HG03521 (cell line): ENCODE data around the gene TRIM37.

Experiments
- ATAC-seq: cut with Tn5 transposase; IDR thresholded peaks from one replicate; pipeline ENCODE4 v1.9.1; 2021; ENCODE audit warnings: mild to moderate bottlenecking, moderate library complexity; ENCODE audit not compliant: unreplicated experiment

TRIM37 gene

DNA sequence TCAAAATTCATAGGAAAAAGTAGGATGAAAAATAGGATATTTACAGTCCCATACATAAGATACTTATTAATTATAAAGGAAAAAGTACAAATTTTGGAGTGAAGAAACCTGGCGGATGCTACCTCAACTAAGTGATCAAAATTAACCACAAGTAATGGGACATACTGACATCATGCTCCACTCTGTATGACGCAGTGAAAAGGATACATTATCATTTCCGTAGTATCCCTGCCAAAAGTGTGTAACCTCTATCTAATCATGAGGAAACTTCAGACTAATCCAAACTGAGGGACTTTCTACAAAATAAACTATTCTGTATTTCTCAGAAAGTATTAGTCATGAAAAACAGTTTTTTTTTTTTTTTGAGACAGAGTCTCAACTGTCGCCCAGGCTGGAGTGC, 60.5 kb downstream of the TRIM37 start:
- ATAC-seq, result no peak

DNA sequence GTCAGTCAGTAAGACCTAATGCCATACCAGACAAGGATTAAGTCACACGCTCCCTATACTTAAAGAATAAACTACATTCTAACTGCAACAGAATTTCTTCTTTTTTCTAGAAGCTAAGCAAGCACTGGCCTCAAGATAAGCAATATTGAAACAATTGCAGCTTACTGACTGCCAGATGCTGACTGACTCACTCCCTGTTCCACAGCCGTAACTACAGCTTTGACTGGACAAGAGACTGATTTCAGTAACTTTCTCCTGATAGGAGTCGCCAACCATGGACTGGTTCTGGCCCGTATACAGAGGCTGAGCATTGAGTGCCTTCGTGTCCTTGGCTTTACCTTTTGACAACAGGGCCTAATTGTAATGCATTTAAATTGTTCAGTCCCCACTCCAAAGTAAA, 67.9 kb downstream of the TRIM37 start:
- no peak for ATAC-seq

DNA sequence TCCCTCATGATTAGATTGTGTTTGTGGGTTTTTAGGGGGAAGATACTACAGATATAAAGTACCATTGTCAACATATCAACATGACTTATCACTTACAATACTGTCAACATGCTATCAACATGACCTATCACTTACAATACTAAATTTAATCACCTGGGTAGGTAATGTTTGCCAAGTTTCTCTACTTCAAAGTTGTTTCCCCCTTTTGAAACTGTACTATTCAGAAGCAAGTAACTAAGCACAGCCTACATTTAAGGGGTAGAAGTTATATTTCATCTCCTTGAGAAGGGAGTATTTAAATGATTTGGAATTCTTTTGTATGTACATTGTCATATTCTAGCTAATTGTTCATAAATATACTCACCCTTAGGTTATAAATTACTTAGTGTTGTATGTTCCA, 68.7 kb downstream of the TRIM37 start:
- no peak for ATAC-seq

DNA sequence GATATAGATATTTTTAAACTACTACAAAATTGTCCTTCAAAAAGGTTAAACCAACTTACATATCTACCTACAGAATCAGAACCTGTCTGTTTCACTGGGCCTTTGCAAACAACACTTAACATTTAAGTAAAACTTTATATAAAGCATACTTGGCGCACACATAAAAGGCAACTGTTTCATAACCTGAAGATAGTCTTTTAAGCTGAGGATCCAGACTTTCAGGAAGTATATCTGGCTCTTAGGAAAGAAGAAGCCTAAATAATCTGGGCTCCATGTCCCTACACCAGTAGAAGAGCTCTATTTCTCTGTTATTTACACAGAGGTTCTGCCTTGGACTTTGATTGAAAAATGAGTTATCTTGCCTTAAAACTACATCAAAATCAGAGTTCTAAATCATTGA, 75.9 kb downstream of the TRIM37 start:
- no peak for ATAC-seq

DNA sequence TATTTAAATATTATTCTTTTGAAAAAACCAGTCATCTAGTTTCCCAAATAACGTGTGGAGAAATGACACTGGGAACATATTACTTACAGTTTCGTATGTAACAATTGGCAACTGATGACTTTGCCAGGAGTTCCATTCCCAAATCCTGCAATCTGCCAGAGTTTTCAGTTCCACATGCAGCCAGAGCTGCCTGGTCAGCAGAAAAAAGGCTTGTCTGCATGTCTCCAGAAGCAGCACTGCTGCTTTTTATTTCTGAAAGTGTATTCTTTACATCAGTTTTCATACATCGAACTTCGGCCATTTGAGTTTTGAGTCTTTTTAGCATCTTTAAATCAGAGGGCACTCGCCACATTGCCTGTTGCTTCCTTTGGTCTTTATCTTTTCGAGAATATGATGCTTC, 78.4 kb downstream of the TRIM37 start:
- ATAC-seq, result no peak

DNA sequence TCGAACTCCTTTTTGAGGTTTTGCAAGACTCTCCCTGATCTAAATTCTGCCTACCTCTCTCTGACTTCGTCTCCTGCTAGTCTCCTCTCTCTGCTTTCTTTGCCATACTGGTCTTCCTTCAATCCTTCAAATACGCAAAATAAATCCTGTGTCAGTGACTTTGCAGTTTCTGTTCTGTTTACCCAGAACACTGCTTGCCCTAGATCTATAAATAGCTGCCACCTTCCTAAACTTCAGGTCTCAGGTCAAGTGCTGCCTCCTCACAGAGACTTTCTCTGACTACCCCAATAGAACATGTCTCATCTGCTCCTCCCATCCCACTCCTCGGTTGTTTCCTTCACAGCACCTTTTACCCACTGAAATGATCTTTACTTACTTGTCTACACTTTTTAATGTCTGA, 78.9 kb downstream of the TRIM37 start:
- no peak for ATAC-seq

DNA sequence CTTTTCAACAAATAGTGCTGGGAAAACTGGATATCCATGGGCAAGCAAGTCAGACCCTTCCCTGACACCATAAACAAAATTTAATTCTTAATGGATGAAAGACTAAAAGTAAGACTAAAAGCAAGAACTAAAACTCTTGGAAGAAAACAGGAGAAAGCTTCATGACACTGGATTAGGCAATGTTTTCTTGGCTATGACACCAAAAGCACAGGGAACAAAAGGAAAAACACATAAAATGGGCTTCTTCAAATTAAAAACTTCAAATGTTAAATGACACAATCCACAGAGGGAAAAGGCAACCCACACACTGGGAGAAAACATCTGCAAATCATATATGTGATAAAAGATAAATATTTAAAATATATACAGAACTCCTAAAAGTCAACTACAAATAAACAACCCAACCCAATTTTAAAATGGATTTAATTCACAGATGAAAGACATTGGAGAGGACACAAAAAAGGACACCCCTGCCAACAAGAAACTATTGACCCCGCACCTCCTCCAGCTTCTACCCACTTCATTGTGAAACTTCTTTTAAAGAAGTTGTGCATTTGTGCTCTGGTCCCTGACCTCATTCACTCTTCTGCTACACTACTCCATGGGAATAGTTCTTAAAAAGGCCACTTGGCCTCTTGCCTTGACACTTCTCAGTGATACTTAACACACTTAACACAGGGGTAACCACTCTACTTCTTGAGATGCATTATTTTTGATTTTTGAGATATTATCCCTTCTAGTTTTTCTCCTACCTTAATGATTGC, 80.3 kb downstream of the TRIM37 start:
- no peak for ATAC-seq

DNA sequence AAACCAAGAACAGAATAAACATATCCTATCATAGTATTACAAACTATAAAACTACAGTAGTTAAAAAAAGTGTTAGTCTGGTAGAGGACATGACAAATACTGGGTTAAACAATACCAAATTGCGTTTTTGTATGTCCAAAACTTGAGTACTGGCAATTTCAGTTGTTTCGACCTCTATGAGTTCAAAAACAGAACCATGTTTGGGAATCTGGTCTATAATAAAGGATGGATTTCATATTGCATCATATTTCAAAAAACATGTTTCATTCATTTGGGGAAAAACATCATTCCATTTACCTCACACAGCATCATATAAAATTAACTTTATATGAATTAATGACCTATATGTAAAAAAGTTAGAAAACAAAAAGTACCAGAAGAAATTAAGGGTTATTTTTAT, 81.8 kb downstream of the TRIM37 start:
- ATAC-seq, result no peak

DNA sequence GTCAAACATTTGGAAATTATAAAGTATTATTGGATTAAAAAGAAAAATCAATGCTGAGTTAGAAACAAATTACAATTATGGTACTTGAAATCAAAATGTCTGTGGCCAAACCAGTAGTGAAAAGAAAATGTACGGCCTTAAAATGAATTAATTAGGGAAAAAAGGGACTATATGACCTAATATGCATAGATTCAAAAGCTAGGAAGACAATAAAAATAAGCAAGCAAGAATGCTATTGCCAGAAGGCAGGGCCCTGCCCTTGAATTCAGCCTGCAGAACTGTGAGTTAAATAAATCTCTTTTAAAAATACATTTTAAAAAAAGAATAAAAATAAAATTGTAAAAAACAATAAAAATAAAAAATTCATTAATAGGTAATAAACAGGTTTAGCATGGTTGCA, 88.7 kb downstream of the TRIM37 start:
- ATAC-seq, result no peak

DNA sequence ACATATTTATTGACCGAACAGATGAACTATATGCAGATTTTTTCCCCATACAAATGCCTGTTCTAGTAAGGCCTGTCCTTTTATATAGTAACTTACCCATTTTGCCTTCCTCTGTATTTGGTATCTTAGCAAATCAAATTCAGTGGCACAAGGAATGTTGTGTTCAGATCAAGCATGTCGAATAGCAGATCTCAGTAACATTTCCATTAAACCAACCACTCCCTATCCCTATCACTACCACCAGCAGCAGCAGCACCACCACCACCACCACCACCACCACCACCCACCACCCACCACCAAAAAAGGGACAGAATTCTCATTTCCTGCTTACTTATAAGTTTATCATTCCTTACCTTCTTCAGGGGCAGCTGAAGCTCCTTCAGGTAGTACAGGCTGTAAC, 94.7 kb downstream of the TRIM37 start:
- ATAC-seq, result no peak

DNA sequence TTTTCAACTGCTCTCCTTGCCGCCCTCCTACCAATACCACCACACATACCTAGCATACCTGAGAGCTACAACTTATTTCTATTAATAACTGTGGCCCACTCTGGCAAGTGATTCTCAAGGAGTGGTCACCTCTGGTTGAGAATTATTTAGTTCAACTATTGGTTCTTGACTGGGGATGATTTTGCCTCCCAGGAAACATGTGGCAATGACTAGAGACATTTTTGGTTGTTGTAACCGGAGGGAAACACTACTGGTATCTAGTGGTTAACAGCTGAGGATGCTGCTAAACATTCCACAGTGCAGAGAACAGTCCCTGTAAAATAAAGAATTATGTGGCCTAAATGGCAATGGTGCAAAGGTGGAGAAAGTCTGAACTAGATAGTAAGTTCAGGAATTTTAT, 96.7 kb downstream of the TRIM37 start:
- ATAC-seq, result no peak

DNA sequence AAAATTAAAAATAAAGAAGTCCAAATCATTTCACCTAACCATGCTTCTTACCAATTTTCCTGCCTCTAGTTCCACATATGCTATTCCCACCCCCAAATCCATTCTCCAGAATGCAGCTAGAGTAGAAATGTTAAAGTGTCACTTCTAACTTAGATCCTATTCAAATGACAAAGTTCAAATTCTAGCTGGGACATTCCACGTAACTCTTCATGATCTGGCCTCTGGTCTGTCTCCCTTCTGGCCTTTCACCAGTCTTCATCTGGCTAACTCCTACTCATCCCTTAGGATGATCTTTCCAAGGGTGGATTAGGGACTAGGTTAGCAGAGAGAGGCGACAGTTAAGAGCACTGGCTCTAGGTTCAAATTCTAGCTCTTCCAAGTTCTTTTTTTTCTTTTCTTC, 97.9 kb downstream of the TRIM37 start:
- no peak for ATAC-seq

DNA sequence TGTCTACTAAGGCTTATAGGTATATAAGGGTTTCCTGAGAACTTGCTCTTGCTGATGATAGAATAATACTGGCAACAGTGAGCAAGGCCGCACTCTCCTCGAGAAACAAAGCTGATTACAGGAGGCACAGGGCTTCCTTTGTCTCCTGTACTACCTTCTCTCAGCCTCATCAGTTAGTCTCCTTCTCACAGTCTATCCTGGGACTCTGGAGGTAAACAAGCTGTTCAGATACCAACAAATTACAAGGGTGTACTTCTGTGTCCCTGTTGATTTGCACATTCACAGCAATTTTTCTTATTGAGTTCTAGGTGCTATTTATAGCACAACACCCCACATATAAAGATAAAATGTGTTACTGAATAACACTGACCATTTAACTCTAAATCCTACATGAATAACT, 98.7 kb downstream of the TRIM37 start:
- ATAC-seq, result no peak

DNA sequence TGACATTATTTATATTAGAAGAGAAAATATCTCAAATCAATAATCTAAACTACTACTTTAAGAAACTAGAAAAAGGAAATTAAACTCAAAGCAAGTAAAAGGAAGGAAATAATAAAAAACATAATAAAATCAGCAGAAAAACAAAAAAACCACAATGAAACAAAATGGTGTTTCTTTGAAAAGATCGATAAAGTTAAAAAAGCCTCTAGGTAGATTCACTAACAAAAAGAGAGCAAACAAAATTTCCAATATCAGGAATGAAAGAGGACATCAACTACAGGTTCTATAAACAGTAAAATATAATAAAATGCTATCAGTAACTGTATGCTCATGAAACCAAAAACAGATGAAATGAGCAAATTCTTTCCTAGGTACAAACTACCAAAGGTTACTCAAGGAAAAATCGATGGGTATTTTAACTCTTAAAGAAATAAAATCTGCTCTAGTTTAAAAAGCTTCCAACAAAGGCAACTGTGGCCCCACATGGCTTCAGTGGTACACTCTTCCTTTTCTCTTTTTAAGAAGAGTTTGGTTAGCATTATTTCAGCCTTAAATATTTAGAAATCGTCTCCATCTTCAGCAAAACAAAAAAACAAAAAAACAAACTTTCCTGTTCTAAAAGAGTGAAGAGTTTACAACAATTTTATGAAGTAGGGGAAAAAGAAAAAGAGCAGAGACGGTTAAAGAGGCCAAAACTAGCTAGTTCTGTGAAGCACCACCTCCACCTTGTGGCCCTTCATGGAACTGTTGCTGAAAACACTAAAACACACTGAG, 102.2 kb downstream of the TRIM37 start:
- no peak for ATAC-seq

DNA sequence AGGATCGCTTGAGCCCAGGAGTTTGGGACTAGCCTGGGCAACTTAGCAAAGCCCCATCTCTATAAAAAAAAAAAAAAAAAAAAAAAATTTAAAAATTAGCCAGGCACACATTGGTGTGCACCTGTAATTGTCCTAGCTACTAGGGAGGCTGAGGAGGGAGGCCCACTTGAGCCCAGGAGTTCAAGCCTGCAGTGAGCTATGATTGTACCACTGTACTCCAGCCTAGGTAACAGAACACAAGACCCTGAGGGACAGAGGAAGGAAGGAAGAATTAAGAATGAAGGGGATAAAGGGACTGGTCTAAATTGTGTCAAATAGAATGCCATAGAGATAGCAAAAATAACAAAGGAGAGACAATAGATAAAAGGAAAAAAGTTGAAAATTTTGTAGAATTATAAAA, 102.8 kb downstream of the TRIM37 start:
- no peak for ATAC-seq

DNA sequence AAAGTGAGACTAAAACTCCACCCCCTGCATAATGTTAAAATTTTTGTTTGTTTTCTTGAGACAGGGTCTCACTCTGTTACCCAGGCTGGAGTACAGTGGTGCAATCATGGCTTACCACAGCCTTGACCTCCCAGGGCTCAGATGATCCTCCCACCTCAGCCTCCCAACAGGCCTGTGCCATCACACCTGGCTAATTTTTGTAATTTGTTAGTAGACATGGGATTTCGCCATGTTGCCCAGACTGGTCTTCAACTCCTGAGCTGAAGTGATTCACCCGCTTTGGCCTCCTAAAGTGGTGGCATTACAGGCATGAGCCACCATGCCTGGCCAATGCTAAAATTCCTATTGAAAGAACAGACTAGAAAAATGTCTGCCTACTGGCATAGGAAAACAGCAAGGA, 103.8 kb downstream of the TRIM37 start:
- ATAC-seq, result no peak

DNA sequence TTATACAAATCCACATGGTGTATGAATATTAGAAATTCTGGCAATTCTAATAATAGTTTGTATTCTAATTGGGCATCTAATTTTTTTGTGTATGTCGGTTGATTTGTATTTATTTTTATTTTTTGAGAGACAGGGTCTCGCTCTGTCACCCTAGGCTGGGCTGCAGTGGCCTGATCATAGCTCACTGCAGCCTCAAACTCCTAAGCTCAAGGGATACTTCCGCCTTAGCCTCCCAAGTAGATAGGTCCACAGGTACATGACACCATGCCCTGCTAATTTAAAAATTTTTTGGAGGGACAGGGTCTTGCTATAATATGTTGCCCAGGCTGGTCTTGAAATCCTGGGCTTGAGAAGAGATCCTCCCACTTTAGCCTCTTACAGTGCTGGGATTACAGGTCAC, 104.6 kb downstream of the TRIM37 start:
- no peak for ATAC-seq

DNA sequence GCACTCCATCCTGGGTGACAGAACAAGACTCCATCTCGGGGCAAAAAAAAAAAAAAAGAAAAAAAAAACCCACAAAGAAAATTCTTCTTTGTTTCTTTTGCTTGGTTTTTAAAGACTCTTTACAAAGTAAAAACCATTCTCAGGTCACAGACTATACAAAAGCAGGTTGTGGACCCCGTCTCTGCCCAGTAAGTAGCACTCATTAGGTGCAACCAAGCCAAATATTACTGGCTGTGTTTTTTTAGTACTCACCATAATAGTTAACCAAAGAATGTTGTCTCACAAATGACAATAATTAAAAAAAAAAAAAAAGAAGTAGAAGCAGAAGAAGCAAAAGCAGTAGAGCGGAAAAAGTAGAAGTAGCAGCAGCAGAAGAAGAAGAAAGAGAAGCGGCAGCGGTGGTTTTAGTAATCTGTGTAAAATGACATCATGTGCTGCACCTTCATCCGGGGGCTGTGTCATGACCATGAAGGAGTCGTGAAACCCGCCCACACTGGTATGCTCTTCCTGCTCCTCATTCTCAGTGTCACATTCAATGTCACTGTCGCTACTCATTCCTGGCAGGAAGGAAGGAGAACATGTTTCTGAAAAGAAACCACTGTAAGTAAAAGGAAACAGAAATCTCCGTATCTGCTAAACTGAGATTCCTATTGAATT, 105.4 kb downstream of the TRIM37 start:
- peak; percentile 94 for ATAC-seq

DNA sequence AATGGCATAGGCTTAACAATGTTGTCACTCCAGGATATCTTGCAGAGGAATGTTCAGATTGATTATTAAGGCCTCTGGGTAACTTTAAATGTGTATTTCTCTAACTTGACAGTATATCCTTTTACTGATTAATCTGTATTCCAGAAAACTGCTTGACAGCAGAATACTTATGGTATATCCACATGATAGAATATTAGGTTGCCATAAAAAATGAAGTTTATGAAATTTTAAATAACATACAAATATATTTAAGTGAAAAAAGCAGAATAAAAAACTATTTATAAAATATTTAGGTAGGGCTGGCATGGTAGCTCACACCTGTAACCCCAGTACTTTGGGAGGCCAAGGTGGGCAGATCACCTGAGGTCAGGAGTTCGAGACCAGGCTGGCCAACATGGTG, 106.7 kb downstream of the TRIM37 start:
- ATAC-seq, result no peak

DNA sequence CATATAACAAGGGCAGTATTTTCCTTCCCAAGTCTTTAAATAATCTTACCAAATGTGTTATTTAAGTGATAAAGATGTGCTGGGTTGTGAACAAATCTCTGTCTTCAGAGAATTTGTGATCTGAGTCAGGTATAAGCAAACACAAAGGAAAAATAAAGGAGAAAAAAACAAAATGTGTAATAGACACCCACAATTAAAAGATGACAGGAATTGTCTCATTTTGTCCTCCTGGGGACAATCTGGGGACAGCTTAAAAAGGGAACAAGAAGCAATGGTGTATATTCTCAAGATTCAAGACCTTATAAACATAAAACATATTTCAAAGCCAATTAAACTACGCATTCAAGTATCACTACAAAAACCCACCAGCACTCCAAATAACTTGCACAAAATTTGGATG, 107.2 kb downstream of the TRIM37 start:
- ATAC-seq, result no peak

DNA sequence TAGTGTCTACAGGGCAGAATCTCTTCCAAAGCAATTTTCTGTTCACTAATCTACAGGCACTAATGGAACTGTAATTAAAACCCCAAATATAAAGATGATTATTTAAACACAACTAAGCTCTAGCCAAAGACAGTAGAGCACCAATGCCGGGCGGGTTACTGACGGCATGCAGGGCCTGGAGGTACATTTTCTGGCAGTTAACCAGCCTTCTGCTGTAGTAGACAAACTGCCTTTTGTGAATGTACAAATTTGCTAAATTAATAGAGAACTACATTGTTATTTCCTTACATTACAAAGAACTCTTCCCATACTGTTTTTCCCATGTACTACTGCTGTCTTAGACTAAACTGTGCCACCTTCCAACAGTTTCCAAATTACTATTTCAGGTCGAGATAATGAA, 107.8 kb downstream of the TRIM37 start:
- ATAC-seq, result no peak
